ENCODE results near the gene CFAP20DC.

Gene CFAP20DC

DNA sequence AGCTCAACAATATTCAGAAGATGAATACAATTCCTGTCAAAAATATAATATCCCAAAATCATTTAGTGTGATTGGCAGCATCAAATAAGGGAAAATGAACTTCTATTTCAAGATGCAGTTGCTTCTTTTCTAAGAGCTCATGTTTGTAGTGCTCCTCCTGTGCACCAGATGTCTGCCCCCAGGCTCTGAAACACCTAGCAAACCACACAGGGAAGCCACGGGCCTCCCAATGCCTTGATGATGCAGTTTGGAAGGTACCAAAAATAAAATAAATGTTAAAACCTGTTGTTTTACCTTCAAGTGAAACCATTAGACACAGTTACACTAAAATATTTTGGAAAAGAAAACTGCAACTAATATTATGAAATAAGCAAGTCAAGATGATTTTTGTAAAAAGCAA, 22.2 kb downstream of the CFAP20DC start:
- no peak overlapping the region for H2AFZ ChIP-seq (ENCODE audit: low read depth)
- peak overlapping the region; percentile 47 for H3K4me2 ChIP-seq
- no peaks in the 10 kb centered on the region for H3K79me2 ChIP-seq (ENCODE audit: insufficient read depth, low read depth)
- no peaks in the 10 kb centered on the region for H3K36me3 ChIP-seq (ENCODE audit: insufficient read depth)
- H3K9ac ChIP-seq: no peak overlapping the region
- H3K27ac ChIP-seq: peak overlapping the region; percentile 40; the same call in 1 of the 2 replicates
- TF ChIP-seq, protein P1, sequence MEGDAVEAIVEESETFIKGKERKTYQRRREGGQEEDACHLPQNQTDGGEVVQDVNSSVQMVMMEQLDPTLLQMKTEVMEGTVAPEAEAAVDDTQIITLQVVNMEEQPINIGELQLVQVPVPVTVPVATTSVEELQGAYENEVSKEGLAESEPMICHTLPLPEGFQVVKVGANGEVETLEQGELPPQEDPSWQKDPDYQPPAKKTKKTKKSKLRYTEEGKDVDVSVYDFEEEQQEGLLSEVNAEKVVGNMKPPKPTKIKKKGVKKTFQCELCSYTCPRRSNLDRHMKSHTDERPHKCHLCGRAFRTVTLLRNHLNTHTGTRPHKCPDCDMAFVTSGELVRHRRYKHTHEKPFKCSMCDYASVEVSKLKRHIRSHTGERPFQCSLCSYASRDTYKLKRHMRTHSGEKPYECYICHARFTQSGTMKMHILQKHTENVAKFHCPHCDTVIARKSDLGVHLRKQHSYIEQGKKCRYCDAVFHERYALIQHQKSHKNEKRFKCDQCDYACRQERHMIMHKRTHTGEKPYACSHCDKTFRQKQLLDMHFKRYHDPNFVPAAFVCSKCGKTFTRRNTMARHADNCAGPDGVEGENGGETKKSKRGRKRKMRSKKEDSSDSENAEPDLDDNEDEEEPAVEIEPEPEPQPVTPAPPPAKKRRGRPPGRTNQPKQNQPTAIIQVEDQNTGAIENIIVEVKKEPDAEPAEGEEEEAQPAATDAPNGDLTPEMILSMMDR (conservative IDR thresholded peaks at IDR 0.05; ENCODE audit: low read depth, low read length): no peak
- no peak overlapping the region for H3K4me3 ChIP-seq (IDR thresholded peaks at IDR 0.05; ENCODE audit: insufficient read depth, low read depth, low read length)
- no peaks in the 10 kb centered on the region for H4K20me1 ChIP-seq (ENCODE audit: insufficient read depth)
- H3K27me3 ChIP-seq (ENCODE audit: insufficient read depth, low read depth): no peaks in the 10 kb centered on the region
- H3K4me1 ChIP-seq (ENCODE audit: low read depth, poor library complexity, severe bottlenecking): peaks cover 27% of the 10 kb centered on the region

DNA sequence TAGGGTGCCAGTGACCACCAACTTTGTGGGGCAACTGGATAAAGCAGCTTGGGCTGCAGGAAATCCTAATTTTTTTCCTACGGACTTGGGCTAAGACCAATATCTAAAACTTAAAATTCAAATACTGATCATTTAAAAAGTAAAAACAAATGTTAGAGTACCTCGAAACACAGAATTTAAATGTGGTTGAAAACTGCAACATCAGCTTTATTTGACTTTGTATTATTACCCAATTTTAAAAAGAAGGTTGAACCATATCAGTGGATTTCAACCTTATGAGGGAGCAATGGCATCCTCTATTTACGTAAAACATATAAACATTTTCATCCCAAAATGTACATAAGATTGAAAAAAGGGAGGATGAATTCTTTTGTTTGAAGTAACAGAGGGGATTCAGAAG, 26.2 kb downstream of the CFAP20DC start:
- Histone ChIP-seq H4K20me1 (ENCODE audit: insufficient read depth) (no peaks in the 10 kb centered on the region), H3K9ac (no peak overlapping the region), H3K4me3 (IDR thresholded peaks at IDR 0.05; ENCODE audit: insufficient read depth, low read depth, low read length) (no peak overlapping the region), H3K4me2 (no peak overlapping the region), H2AFZ (ENCODE audit: low read depth) (no peak overlapping the region), H3K4me1 (ENCODE audit: low read depth, poor library complexity, severe bottlenecking) (peaks cover 25% of the 10 kb centered on the region), H3K79me2 (ENCODE audit: insufficient read depth, low read depth) (no peaks in the 10 kb centered on the region), H3K36me3 (ENCODE audit: insufficient read depth) (no peaks in the 10 kb centered on the region), H3K27ac (no peak overlapping the region), H3K27me3 (ENCODE audit: insufficient read depth, low read depth) (no peaks in the 10 kb centered on the region)
- TF ChIP-seq, protein P1 (conservative IDR thresholded peaks at IDR 0.05; ENCODE audit: low read depth, low read length): no peak

DNA sequence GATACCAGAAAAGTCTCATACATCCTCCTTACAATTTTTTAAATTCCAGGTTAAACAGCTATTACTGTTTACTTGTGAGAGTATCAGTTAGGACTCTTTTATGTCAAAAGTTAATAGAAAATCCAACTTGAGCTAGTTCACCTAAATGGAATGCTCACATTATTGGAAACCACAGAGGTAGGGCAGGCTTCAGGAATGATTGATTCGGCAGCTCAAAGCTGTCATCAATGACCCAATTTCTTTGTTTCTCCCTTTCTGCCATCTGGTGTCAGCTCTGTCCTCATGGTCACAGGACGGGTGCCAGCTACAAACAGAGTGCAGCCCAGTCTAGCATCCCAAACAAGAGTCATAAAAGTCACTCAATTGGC, 32.2 kb downstream of the CFAP20DC start:
- H3K27ac ChIP-seq: no peak overlapping the region
- H2AFZ ChIP-seq (ENCODE audit: low read depth): no peak overlapping the region
- no peak overlapping the region for H3K4me2 ChIP-seq
- no peaks in the 10 kb centered on the region for H3K4me1 ChIP-seq (ENCODE audit: low read depth, poor library complexity, severe bottlenecking)
- no peaks in the 10 kb centered on the region for H3K36me3 ChIP-seq (ENCODE audit: insufficient read depth)
- H3K27me3 ChIP-seq (ENCODE audit: insufficient read depth, low read depth): no peaks in the 10 kb centered on the region
- TF ChIP-seq, protein P1 (conservative IDR thresholded peaks at IDR 0.05; ENCODE audit: low read depth, low read length): no peak
- no peaks in the 10 kb centered on the region for H3K79me2 ChIP-seq (ENCODE audit: insufficient read depth, low read depth)
- H3K4me3 ChIP-seq (IDR thresholded peaks at IDR 0.05; ENCODE audit: insufficient read depth, low read depth, low read length): no peak overlapping the region
- H4K20me1 ChIP-seq (ENCODE audit: insufficient read depth): no peaks in the 10 kb centered on the region
- H3K9ac ChIP-seq: no peak overlapping the region

DNA sequence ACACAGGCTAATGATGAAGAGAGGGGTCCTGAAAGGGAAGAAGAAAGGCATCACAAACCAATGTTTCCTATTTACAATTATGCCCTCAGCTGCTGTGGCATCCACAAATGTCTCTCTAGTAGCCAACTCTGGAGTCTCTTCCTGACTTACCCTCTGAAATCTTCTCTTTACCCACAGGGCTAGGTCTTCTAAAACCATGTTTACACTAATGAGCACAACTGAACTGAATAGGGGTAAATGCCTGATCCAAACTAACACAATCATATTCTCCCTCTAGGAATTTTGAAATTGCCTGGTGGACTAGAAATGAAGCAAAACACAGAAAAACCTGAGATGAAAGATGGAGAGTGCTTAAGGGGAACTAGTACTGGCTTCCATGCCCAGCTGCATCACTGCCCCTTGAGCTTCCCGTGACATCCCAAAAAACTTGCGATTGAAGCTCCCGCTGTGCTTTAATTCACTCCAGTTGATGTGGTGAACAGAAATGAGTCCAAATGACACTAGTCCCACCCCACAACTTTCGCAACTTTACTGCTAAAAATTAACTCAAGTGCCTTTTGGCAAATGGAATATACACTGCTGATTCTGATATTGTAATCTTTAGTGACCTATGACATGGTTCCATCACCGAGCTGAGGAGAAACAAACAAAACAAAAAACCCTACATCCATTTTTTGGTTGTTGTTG, 32.8 kb downstream of the CFAP20DC start:
- Histone ChIP-seq H3K4me1 (ENCODE audit: low read depth, poor library complexity, severe bottlenecking) (no peaks in the 10 kb centered on the region), H3K27ac (no peak overlapping the region), H3K36me3 (ENCODE audit: insufficient read depth) (no peaks in the 10 kb centered on the region), H2AFZ (ENCODE audit: low read depth) (no peak overlapping the region), H3K4me2 (no peak overlapping the region), H4K20me1 (ENCODE audit: insufficient read depth) (no peaks in the 10 kb centered on the region), H3K4me3 (IDR thresholded peaks at IDR 0.05; ENCODE audit: insufficient read depth, low read depth, low read length) (no peak overlapping the region), H3K79me2 (ENCODE audit: insufficient read depth, low read depth) (no peaks in the 10 kb centered on the region), H3K27me3 (ENCODE audit: insufficient read depth, low read depth) (no peaks in the 10 kb centered on the region), H3K9ac (no peak overlapping the region)
- TF ChIP-seq, protein P1 (conservative IDR thresholded peaks at IDR 0.05; ENCODE audit: low read depth, low read length): no peak
